ENCODE measurements around the gene KCNAB3.

The KCNAB3 gene

DNA sequence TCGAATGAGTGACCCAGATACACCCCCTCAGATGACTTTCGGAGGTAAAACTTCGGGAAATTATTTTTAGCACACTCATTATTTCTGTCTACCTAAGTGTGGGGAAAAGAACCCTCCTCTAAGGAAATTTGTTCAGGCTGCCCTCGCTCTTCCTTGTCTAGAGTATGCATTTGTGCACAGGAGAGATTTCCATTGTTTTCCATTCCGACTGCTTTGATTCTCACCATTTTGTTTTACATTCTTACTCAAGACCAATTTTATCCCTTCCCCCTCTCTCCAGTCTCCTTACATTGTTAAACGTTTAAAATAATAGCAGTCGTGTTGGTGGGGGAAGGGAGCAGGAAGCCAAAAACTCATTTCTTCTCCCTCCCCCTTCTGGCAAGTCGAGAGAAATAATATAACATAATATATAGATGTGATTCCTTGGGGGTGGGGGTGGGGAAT, 42.6 kb downstream of the KCNAB3 start (continued):
- TF ChIP-seq, protein P1, sequence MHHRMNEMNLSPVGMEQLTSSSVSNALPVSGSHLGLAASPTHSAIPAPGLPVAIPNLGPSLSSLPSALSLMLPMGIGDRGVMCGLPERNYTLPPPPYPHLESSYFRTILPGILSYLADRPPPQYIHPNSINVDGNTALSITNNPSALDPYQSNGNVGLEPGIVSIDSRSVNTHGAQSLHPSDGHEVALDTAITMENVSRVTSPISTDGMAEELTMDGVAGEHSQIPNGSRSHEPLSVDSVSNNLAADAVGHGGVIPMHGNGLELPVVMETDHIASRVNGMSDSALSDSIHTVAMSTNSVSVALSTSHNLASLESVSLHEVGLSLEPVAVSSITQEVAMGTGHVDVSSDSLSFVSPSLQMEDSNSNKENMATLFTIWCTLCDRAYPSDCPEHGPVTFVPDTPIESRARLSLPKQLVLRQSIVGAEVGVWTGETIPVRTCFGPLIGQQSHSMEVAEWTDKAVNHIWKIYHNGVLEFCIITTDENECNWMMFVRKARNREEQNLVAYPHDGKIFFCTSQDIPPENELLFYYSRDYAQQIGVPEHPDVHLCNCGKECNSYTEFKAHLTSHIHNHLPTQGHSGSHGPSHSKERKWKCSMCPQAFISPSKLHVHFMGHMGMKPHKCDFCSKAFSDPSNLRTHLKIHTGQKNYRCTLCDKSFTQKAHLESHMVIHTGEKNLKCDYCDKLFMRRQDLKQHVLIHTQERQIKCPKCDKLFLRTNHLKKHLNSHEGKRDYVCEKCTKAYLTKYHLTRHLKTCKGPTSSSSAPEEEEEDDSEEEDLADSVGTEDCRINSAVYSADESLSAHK (tag by site-specific recombination; IDR thresholded peaks at IDR 0.05) = peak; percentile 83; the same call in 1 of the 2 replicates
- peak; percentile 59; the same call in 1 of the 2 replicates for TF ChIP-seq GFI1B (tag by site-specific recombination; IDR thresholded peaks at IDR 0.05)
- TF ChIP-seq ZNF335 (tag by site-specific recombination; conservative IDR thresholded peaks at IDR 0.05) = 0 out of 2 replicates have a peak, but pooled peaks have one; percentile 0
- peak; percentile 52; the same call in 1 of the 2 replicates for TF ChIP-seq ZSCAN23 (tag by site-specific recombination; IDR thresholded peaks at IDR 0.05)
- TF ChIP-seq RBAK (tag by site-specific recombination; IDR thresholded peaks at IDR 0.05) = no peak
- TF ChIP-seq, protein P2, sequence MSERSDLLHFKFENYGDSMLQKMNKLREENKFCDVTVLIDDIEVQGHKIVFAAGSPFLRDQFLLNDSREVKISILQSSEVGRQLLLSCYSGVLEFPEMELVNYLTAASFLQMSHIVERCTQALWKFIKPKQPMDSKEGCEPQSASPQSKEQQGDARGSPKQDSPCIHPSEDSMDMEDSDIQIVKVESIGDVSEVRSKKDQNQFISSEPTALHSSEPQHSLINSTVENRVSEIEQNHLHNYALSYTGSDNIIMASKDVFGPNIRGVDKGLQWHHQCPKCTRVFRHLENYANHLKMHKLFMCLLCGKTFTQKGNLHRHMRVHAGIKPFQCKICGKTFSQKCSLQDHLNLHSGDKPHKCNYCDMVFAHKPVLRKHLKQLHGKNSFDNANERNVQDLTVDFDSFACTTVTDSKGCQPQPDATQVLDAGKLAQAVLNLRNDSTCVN (tag by site-specific recombination; optimal IDR thresholded peaks at IDR 0.05) = no peak
- TF ChIP-seq ZNF274 (IDR thresholded peaks at IDR 0.05; ENCODE audit: low read length) = no peak
- TF ChIP-seq ZNF274 (tag by site-specific recombination; IDR thresholded peaks at IDR 0.05; ENCODE audit: borderline replicate concordance) = no peak
- TF ChIP-seq ZBTB1 (tag by site-specific recombination; IDR thresholded peaks at IDR 0.05) = no peak; the same call in 1 of the 2 replicates
- no peak for TF ChIP-seq ZNF555 (tag by site-specific recombination; conservative IDR thresholded peaks at IDR 0.05)
- no peak for TF ChIP-seq ZNF629 (tag by site-specific recombination; IDR thresholded peaks at IDR 0.05)
- TF ChIP-seq ZNF654 (tag by site-specific recombination; IDR thresholded peaks at IDR 0.05; ENCODE audit: low read depth) = no peak
- TF ChIP-seq MZF1 (tag by site-specific recombination; IDR thresholded peaks at IDR 0.05; ENCODE audit: borderline replicate concordance) = 0 out of 2 replicates have a peak, but pooled peaks have one; percentile 38
- no peak; the same call in 1 of the 2 replicates for TF ChIP-seq KLF10 (tag by site-specific recombination; IDR thresholded peaks at IDR 0.05)
- TF ChIP-seq KLF9 (tag by site-specific recombination; IDR thresholded peaks at IDR 0.05; ENCODE audit: low read depth) = no peak
- TF ChIP-seq BCL11B (tag by site-specific recombination; IDR thresholded peaks at IDR 0.05; ENCODE audit: low read depth) = 0 out of 2 replicates have a peak, but pooled peaks have one; percentile 27
- no peak for TF ChIP-seq ZNF19 (tag by site-specific recombination; IDR thresholded peaks at IDR 0.05; ENCODE audit: low read depth)
- no peak for TF ChIP-seq ZNF530 (tag by site-specific recombination; IDR thresholded peaks at IDR 0.05; ENCODE audit: low read depth)
- 0 out of 2 replicates have a peak, but pooled peaks have one; percentile 10 for TF ChIP-seq ZNF391 (tag by site-specific recombination; IDR thresholded peaks at IDR 0.05; ENCODE audit: borderline replicate concordance, low read depth)
- no peak for TF ChIP-seq ZNF639 (tag by site-specific recombination; IDR thresholded peaks at IDR 0.05)
- no peak for TF ChIP-seq ZXDB (tag by site-specific recombination; IDR thresholded peaks at IDR 0.05)
- TF ChIP-seq ZNF791 (tag by site-specific recombination; IDR thresholded peaks at IDR 0.05) = no peak
- no peak for TF ChIP-seq ZNF221 (tag by site-specific recombination; IDR thresholded peaks at IDR 0.05; ENCODE audit: borderline replicate concordance)
- TF ChIP-seq, protein P3, sequence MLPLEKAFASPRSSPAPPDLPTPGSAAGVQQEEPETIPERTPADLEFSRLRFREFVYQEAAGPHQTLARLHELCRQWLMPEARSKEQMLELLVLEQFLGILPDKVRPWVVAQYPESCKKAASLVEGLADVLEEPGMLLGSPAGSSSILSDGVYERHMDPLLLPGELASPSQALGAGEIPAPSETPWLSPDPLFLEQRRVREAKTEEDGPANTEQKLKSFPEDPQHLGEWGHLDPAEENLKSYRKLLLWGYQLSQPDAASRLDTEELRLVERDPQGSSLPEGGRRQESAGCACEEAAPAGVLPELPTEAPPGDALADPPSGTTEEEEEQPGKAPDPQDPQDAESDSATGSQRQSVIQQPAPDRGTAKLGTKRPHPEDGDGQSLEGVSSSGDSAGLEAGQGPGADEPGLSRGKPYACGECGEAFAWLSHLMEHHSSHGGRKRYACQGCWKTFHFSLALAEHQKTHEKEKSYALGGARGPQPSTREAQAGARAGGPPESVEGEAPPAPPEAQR (tag by site-specific recombination; IDR thresholded peaks at IDR 0.05) = no peak
- TF ChIP-seq ZBTB44 (tag by site-specific recombination; IDR thresholded peaks at IDR 0.05) = 0 out of 2 replicates have a peak, but pooled peaks have one; percentile 37
- no peak for TF ChIP-seq PBX3 (CRISPR knock-in tag; IDR thresholded peaks at IDR 0.05)
- no peak for TF ChIP-seq ZNF544 (tag by site-specific recombination; IDR thresholded peaks at IDR 0.05)
- TF ChIP-seq, protein P4, sequence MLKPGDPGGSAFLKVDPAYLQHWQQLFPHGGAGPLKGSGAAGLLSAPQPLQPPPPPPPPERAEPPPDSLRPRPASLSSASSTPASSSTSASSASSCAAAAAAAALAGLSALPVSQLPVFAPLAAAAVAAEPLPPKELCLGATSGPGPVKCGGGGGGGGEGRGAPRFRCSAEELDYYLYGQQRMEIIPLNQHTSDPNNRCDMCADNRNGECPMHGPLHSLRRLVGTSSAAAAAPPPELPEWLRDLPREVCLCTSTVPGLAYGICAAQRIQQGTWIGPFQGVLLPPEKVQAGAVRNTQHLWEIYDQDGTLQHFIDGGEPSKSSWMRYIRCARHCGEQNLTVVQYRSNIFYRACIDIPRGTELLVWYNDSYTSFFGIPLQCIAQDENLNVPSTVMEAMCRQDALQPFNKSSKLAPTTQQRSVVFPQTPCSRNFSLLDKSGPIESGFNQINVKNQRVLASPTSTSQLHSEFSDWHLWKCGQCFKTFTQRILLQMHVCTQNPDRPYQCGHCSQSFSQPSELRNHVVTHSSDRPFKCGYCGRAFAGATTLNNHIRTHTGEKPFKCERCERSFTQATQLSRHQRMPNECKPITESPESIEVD (tag by site-specific recombination; IDR thresholded peaks at IDR 0.05) = peak; percentile 99
- no peak for TF ChIP-seq GLIS1 (tag by site-specific recombination; IDR thresholded peaks at IDR 0.05)
- TF ChIP-seq ZNF24 (tag by site-specific recombination; IDR thresholded peaks at IDR 0.05) = 0 out of 2 replicates have a peak, but pooled peaks have one; percentile 56

All from HEK293 (cell line).